Neural progenitor cell (in vitro differentiated cells): ENCODE measurements around the gene SBSN. TPM values are rescaled to one million over a fixed set of nuclear protein-coding genes. Genes with fewer than 3 reads are reported as not detected.

ENCODE experiments used
- DNase-seq: peaks from one replicate; pipeline ENCODE4 v3.0.0-alpha.2; 2016; ENCODE audit warnings: low spot score
- H2AFZ ChIP-seq: fragments of 200-600 bp; sonication (generic); replicated peaks from 2 replicates; pipeline ENCODE4 v1.6.1; 2016; ENCODE audit warnings: antibody characterized with exemption
- H3F3A ChIP-seq: fragments of 200-600 bp; sonication (generic); 2 replicates; pipeline ENCODE4 v1.6.1; 2016; ENCODE audit warnings: antibody characterized with exemption, low read depth
- H3K27ac ChIP-seq: fragments of 200-600 bp; sonication (generic); 2 replicates; pipeline ENCODE4 v1.5.1; 2016; ENCODE audit warnings: mild to moderate bottlenecking
- H3K27me3 ChIP-seq: fragments of 200-600 bp; sonication (generic); 2 replicates; pipeline ENCODE4 v1.6.1; 2016; ENCODE audit warnings: mild to moderate bottlenecking, moderate library complexity
- H3K36me3 ChIP-seq: fragments of 200-600 bp; sonication (generic); 2 replicates; pipeline ENCODE4 v1.5.1; 2016
- H3K4me1 ChIP-seq: fragments of 200-600 bp; sonication (generic); 2 replicates; pipeline ENCODE4 v1.6.1; 2016; ENCODE audit warnings: mixed run types
- H3K4me2 ChIP-seq: fragments of 200-600 bp; sonication (generic); 2 replicates; pipeline ENCODE4 v1.6.1; 2016
- H3K4me3 ChIP-seq: fragments of 200-600 bp; sonication (generic); 2 replicates; pipeline ENCODE4 v1.5.1; 2016
- H3K79me2 ChIP-seq: fragments of 200-600 bp; sonication (generic); 2 replicates; pipeline ENCODE4 v1.6.1; 2016; ENCODE audit warnings: low read depth
- H3K9ac ChIP-seq: fragments of 200-600 bp; sonication (generic); 2 replicates; pipeline ENCODE4 v1.6.1; 2016
- H3K9me3 ChIP-seq: fragments of 200-600 bp; sonication (generic); 2 replicates; pipeline ENCODE4 v1.5.1; 2016; ENCODE audit warnings: low read depth
- H4K20me1 ChIP-seq: fragments of 200-600 bp; sonication (generic); 2 replicates; pipeline ENCODE4 v1.6.1; 2016; ENCODE audit warnings: low read depth
- H3K27ac Mint-ChIP-seq: 3 replicates; pipeline ENCODE4 v1.8.0; 2021; ENCODE audit warnings: mixed read lengths
- H3K27me3 Mint-ChIP-seq: 2 replicates; pipeline ENCODE4 v1.8.0; 2022; ENCODE audit warnings: low read depth, mild to moderate bottlenecking, inconsistent platforms, moderate library complexity, mixed read lengths; ENCODE audit not compliant: insufficient read depth
- H3K36me3 Mint-ChIP-seq: 3 replicates; pipeline ENCODE4 v1.8.0; 2021; ENCODE audit warnings: mixed read lengths
- H3K4me1 Mint-ChIP-seq: 3 replicates; pipeline ENCODE4 v1.8.0; 2021; ENCODE audit warnings: mixed read lengths
- H3K4me3 Mint-ChIP-seq: 3 replicates; pipeline ENCODE4 v1.8.0; 2021; ENCODE audit warnings: mild to moderate bottlenecking, moderate library complexity, mixed read lengths
- H3K9me3 Mint-ChIP-seq: 3 replicates; pipeline ENCODE4 v1.8.0; 2020; ENCODE audit warnings: mixed read lengths
- EZH2 ChIP-seq: fragments of 200-600 bp; sonication (generic); IDR thresholded peaks from 2 replicates; pipeline ENCODE4 v1.6.1; 2017; ENCODE audit warnings: antibody characterized with exemption, mild to moderate bottlenecking, moderate library complexity
- EZH2phosphoT487 ChIP-seq: fragments of 200-600 bp; sonication (generic); IDR thresholded peaks from 2 replicates; pipeline ENCODE4 v1.6.1; 2017; ENCODE audit warnings: antibody characterized with exemption
- total RNA-seq: library from RNA; depleted of rRNA; stranded (reverse); fragments of >200 nt; gene quantifications from 2 replicates; pipeline ENCODE4 v1.2.3, GENCODE V29; 2015; ENCODE audit warnings: low replicate concordance
- TF ChIP-seq, protein P1 (sequence below): fragments of 200-600 bp; sonication (generic); IDR thresholded peaks from 2 replicates; pipeline ENCODE4 v1.5.1; 2017; ENCODE audit warnings: antibody characterized with exemption, mild to moderate bottlenecking

SBSN gene
- total RNA-seq, 1 donor from 2014 or later, result not detected

- Histone ChIP-seq H3K4me2 (no peak overlapping the region), H3K4me3 (no peak overlapping the region), H3K4me1 (no peaks in the 10 kb centered on the region), H4K20me1 (peaks cover 6% of the 10 kb centered on the region), H3K9ac (no peak overlapping the region), H3K36me3 (no peaks in the 10 kb centered on the region), H3K79me2 (no peaks in the 10 kb centered on the region), H2AFZ (no peak overlapping the region), H3K27ac (no peak overlapping the region), H3K9me3 (no peaks in the 10 kb centered on the region), H3F3A (no peaks in the 10 kb centered on the region), H3K27me3 (no peaks in the 10 kb centered on the region)
- H3K36me3 Mint-ChIP-seq, result no peaks in the 10 kb centered on the region
- no peak overlapping the region for H3K4me3 Mint-ChIP-seq
- H3K9me3 Mint-ChIP-seq, result no peaks in the 10 kb centered on the region
- peaks cover 13% of the 10 kb centered on the region for H3K27me3 Mint-ChIP-seq
- H3K4me1 Mint-ChIP-seq, result peaks cover 4% of the 10 kb centered on the region
- H3K27ac Mint-ChIP-seq, result no peak overlapping the region
- TF ChIP-seq EZH2phosphoT487 (no peak), EZH2 (no peak)
- TF ChIP-seq, protein P1, sequence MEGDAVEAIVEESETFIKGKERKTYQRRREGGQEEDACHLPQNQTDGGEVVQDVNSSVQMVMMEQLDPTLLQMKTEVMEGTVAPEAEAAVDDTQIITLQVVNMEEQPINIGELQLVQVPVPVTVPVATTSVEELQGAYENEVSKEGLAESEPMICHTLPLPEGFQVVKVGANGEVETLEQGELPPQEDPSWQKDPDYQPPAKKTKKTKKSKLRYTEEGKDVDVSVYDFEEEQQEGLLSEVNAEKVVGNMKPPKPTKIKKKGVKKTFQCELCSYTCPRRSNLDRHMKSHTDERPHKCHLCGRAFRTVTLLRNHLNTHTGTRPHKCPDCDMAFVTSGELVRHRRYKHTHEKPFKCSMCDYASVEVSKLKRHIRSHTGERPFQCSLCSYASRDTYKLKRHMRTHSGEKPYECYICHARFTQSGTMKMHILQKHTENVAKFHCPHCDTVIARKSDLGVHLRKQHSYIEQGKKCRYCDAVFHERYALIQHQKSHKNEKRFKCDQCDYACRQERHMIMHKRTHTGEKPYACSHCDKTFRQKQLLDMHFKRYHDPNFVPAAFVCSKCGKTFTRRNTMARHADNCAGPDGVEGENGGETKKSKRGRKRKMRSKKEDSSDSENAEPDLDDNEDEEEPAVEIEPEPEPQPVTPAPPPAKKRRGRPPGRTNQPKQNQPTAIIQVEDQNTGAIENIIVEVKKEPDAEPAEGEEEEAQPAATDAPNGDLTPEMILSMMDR, result no peak
- no peak for DNase-seq
Measured at GRCh38 chr19:35498220-35498619, 29.9 kb downstream of the SBSN start.

GRCh38 chr19:35497406-35497805 lies 30.7 kb downstream of the SBSN start:
- Histone ChIP-seq H3K9me3 (no peaks in the 10 kb centered on the region), H3K27me3 (no peaks in the 10 kb centered on the region), H3K36me3 (no peaks in the 10 kb centered on the region), H3K4me2 (no peak overlapping the region), H3K4me1 (no peaks in the 10 kb centered on the region), H3K4me3 (no peak overlapping the region), H2AFZ (no peak overlapping the region), H3K27ac (no peak overlapping the region), H4K20me1 (peaks cover 6% of the 10 kb centered on the region), H3K9ac (no peak overlapping the region), H3F3A (no peaks in the 10 kb centered on the region), H3K79me2 (no peaks in the 10 kb centered on the region)
- H3K27ac Mint-ChIP-seq, result no peak overlapping the region
- H3K9me3 Mint-ChIP-seq, result no peaks in the 10 kb centered on the region
- H3K36me3 Mint-ChIP-seq, result no peaks in the 10 kb centered on the region
- TF ChIP-seq EZH2phosphoT487, result no peak
- no peak for TF ChIP-seq EZH2
- TF ChIP-seq, protein P1, result no peak
- no peak overlapping the region for H3K4me3 Mint-ChIP-seq
- H3K4me1 Mint-ChIP-seq, result peaks cover 4% of the 10 kb centered on the region
- peaks cover 13% of the 10 kb centered on the region for H3K27me3 Mint-ChIP-seq
- no peak for DNase-seq

DNA sequence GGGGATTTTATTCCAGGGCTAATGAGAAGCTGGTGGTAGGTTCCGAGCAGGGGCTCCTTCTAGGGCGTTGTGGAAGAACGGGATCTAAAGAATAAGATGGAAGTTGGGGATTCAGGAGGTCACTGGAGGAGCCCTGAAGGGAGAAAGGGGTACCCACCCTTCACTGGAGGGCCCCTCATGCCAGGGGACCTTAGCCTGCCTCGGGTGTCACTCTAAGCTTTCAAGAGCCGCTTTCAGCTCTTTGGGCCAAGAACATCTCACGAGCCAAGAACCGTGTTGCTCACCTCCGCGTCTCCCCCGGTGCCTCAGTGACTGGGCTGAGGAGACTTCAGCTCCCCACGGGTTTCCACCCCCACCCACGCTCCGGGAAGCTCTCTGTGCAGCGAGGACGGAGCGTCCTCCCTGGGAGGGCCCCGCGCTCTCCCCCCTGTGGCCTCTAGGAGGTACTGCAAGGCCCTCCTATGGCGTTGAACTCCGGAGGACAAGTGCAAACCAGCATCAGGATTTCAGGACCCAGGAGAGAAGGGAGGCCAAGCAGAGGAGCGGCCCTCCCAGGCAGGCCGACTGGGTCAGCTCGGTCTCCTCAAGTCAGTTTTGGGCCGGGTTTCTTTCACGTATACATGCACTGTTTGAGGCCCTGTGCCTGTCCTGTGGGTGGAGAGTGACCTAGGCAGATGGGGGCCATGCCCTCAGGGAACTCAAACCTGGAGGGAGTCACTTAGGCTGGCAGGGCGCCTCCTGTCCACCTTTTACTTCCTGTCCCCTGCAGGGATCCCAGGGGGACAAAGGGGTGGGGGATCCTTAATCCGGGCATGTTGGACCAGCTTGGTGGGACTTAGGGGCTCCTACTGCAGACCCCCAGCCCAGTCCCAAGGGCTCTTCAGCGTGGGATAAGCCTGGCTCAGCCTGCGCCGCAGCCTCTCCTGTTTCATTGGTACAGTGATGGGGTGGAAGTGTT lies 32.7 kb downstream of the SBSN start:
- H2AFZ ChIP-seq, result no peak overlapping the region
- H3K4me3 Mint-ChIP-seq, result no peak overlapping the region
- H3K27ac Mint-ChIP-seq, result no peak overlapping the region
- no peaks in the 10 kb centered on the region for H3K4me1 Mint-ChIP-seq
- H3K27me3 Mint-ChIP-seq, result peaks cover 9% of the 10 kb centered on the region
- H3F3A ChIP-seq, result no peaks in the 10 kb centered on the region
- peaks cover 4% of the 10 kb centered on the region for H3K27me3 ChIP-seq
- no peak overlapping the region for H3K9ac ChIP-seq
- no peaks in the 10 kb centered on the region for H3K4me1 ChIP-seq
- no peak overlapping the region for H3K4me3 ChIP-seq
- H3K36me3 ChIP-seq, result no peaks in the 10 kb centered on the region
- TF ChIP-seq, protein P1, result peak; percentile 89
- TF ChIP-seq EZH2, result no peak
- H3K9me3 Mint-ChIP-seq, result no peaks in the 10 kb centered on the region
- no peaks in the 10 kb centered on the region for H3K79me2 ChIP-seq
- no peak overlapping the region for H3K4me2 ChIP-seq
- no peaks in the 10 kb centered on the region for H3K9me3 ChIP-seq
- no peak overlapping the region for H3K27ac ChIP-seq
- H4K20me1 ChIP-seq, result peaks cover 6% of the 10 kb centered on the region
- peak; percentile 76 for DNase-seq
- no peaks in the 10 kb centered on the region for H3K36me3 Mint-ChIP-seq
